T-cell (primary cell): ENCODE results near the gene TMEM200C. TPM values are rescaled to one million over a fixed set of nuclear protein-coding genes. Genes with fewer than 3 reads are reported as not detected.

Source experiments
- ATAC-seq, 4 experiments: fragments of 200-7000 bp in 3 of 4; fragments of 150-1000 bp in 1 of 4; cut with Tn5 transposase; replicated peaks in 1 of 4; 1 replicate in 3 of 4; 2 replicates in 1 of 4; pipeline ENCODE4 v1.10.0; 2021; ENCODE audit warnings: moderate library complexity in 3 of 4, mild to moderate bottlenecking in 2 of 4, moderate number of reproducible peaks in 1 of 4
- CTCF ChIA-PET, 2 donors: fragments of 300-600 bp; sonication (Branson Sonifier 250); formaldehyde crosslinking; loops; one replicate each; lab custom pipeline; 2022; ENCODE audit warnings: antibody characterized with exemption in 2 of 2; lab: Charles Lee
- POLR2A ChIA-PET, 2 donors: fragments of 300-600 bp; sonication (Branson Sonifier 250); formaldehyde crosslinking; loops; one replicate each; lab custom pipeline; 2022; ENCODE audit warnings: antibody characterized with exemption in 2 of 2; lab: Charles Lee
- DNase-seq, 35 experiments: peaks; one replicate each; pipeline versions ENCODE4 v3.0.0 to v3.0.0-alpha.2; 2013 to 2023
- H3K27ac ChIP-seq: one replicate; pipeline ENCODE4 v1.5.1; 2013; ENCODE audit warnings: low read length
- H3K27me3 ChIP-seq, 2 experiments: replicated peaks in 1 of 2; 1 replicate in 1 of 2; 2 replicates in 1 of 2; pipeline versions ENCODE4 v1.6.1 to v1.7.0; 2013; ENCODE audit warnings: low read length in 1 of 2, mixed read lengths in 1 of 2; ENCODE audit not compliant: control insufficient read depth in 2 of 2, insufficient read depth in 2 of 2; ENCODE audit errors: extremely low read depth in 1 of 2
- H3K36me3 ChIP-seq, 2 donors: 1 replicate in 1 of 2; 2 replicates in 1 of 2; pipeline versions ENCODE4 v1.6.1 to v1.7.0; 2013; ENCODE audit warnings: low read length in 1 of 2; ENCODE audit not compliant: control insufficient read depth in 2 of 2, insufficient read depth in 1 of 2; ENCODE audit errors: extremely low read depth in 1 of 2
- H3K4me1 ChIP-seq, 2 experiments: 1 replicate in 1 of 2; 2 replicates in 1 of 2; pipeline versions ENCODE4 v1.6.1 to v1.7.0; 2013; ENCODE audit warnings: low read length in 2 of 2, mixed read lengths in 1 of 2; ENCODE audit not compliant: insufficient read depth in 2 of 2, control insufficient read depth in 1 of 2; ENCODE audit errors: extremely low read depth in 1 of 2
- H3K4me3 ChIP-seq, 2 donors: 1 replicate in 1 of 2; 2 replicates in 1 of 2; pipeline versions ENCODE4 v1.5.1 to v1.7.0; 2013; ENCODE audit warnings: mild to moderate bottlenecking in 2 of 2, low read length in 1 of 2, moderate library complexity in 1 of 2; ENCODE audit not compliant: control insufficient read depth in 1 of 2; ENCODE audit errors: extremely low read depth in 1 of 2
- H3K9me3 ChIP-seq: 2 replicates; pipeline ENCODE4 v1.7.0; 2013
- H3K27ac Mint-ChIP-seq, 2 donors: one replicate each; pipeline ENCODE4 v1.8.0; 2020 to 2021; ENCODE audit warnings: mild to moderate bottlenecking in 2 of 2, mixed read lengths in 2 of 2
- H3K27me3 Mint-ChIP-seq, 2 donors: one replicate each; pipeline ENCODE4 v1.8.0; 2021 to 2022; ENCODE audit warnings: mixed read lengths in 2 of 2
- H3K36me3 Mint-ChIP-seq: one replicate; pipeline ENCODE4 v1.8.0; 2021; ENCODE audit warnings: mixed read lengths
- H3K4me1 Mint-ChIP-seq, 3 donors: one replicate each; pipeline ENCODE4 v1.8.0; 2020 to 2022; ENCODE audit warnings: mixed read lengths in 3 of 3, mild to moderate bottlenecking in 1 of 3
- H3K4me3 Mint-ChIP-seq, 3 donors: one replicate each; pipeline ENCODE4 v1.8.0; 2020 to 2022; ENCODE audit warnings: mild to moderate bottlenecking in 3 of 3, mixed read lengths in 3 of 3, moderate library complexity in 3 of 3
- H3K9me3 Mint-ChIP-seq, 3 donors: one replicate each; pipeline ENCODE4 v1.8.0; 2020 to 2022; ENCODE audit warnings: mixed read lengths in 3 of 3
- WGBS: methylation state at CpG from one replicate; pipeline ENCODE4 v1.1.5; 2013; ENCODE audit warnings: missing lambda C conversion rate; ENCODE audit not compliant: insufficient coverage; 5-methylcytosine and 5-hydroxymethylcytosine counted together
- total RNA-seq, 35 experiments: library from RNA in 6 of 35; stranded (reverse) in 6 of 35; fragments of 120-200 nt in 1 of 35; gene quantifications; one replicate each; pipeline versions ENCODE4 v1.2.1 to v1.2.4 and lab custom pipeline; 2013 to 2026

Gene TMEM200C
- total RNA-seq, 5 donors from 2014 or later (not counting 1 experiment from before 2014, with no cell fraction given), result not detected

DNA sequence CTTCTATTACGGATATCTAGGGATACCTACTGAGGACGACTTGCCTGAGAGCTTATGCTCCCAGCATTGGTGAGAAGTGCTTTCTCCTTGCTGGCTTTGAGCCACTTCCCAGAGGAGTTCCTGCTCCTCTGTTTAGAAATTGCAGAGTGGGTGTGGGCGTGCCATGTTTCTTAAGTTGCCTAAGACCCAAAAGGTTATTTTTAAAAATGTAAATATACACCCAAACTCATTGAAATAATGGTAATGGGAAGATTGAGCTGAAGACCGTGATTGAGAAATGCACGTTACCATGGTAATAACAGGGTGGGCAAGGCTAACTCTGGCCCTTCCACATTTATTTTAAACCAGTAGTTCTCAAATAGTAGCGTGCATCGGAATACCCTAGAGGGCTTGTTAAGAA is 17.2 kb upstream of the TMEM200C start:
- ChIA-PET POLR2A (no interaction called here), CTCF (no interaction called here)

DNA sequence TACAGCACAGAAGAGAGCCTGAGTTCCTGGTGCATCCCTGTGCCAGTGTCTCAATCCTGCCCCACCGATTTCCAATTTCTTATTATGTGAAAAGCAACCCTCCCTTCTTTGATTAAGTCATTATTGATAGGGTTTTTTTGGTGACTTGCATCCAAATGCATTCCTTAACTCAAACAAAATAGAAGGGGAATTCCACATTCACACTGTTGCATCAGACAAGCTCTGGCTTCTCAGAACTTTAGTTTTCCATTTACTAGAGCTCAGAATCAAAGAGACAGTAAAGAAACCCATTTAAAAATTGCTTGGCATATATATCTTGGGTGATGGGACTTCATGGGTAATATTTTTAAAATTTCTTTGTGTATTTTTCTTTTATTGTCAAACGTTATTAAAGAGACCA is 13.8 kb upstream of the TMEM200C start:
- Histone ChIP-seq H3K9me3 (no peaks in the 10 kb centered on the region), H3K27me3 (peaks cover 0 to 8% of the 10 kb centered on the region in 2 experiments), H3K27ac (no peak overlapping the region), H3K4me3 (no peak overlapping the region), H3K36me3 (no peaks in the 10 kb centered on the region), H3K4me1 (no peaks in the 10 kb centered on the region)
- Mint-ChIP-seq H3K27me3 (peaks cover 9 to 25% of the 10 kb centered on the region in 2 donors), H3K36me3 (no peaks in the 10 kb centered on the region), H3K4me1 (no peaks in the 10 kb centered on the region), H3K4me3 (no peak overlapping the region), H3K9me3 (peaks cover 0 to 4% (median 0%) of the 10 kb centered on the region in 3 donors), H3K27ac (no peak overlapping the region)
- ChIA-PET POLR2A (interaction anchor here in 1 of 2 donors (0.6 kb wide), 1 partner anchor 23 kb away, joined by 4 read pairs; no protein-coding TSS in a partner anchor), CTCF (no interaction called here)
- WGBS, result no CpG with 5 or more reads among the region's 2 CpGs
- no peak for DNase-seq
- ATAC-seq, result no peak

More for the DNA sequence above, 17.2 kb upstream of the TMEM200C start:
- Mint-ChIP-seq H3K36me3 (no peaks in the 10 kb centered on the region), H3K27ac (no peak overlapping the region), H3K27me3 (peaks cover 0 to 10% of the 10 kb centered on the region in 2 donors), H3K4me3 (no peak overlapping the region), H3K4me1 (no peaks in the 10 kb centered on the region), H3K9me3 (no peaks in the 10 kb centered on the region)
- H3K27me3 ChIP-seq, result no peaks in the 10 kb centered on the region
- no peaks in the 10 kb centered on the region for H3K36me3 ChIP-seq
- no peaks in the 10 kb centered on the region for H3K9me3 ChIP-seq
- H3K27ac ChIP-seq, result no peak overlapping the region
- no peak overlapping the region for H3K4me3 ChIP-seq
- DNase-seq (no peak), ATAC-seq (no peak)
- no peaks in the 10 kb centered on the region for H3K4me1 ChIP-seq
- WGBS, result 38% methylated on average over 2 of the region's 7 CpGs

DNA sequence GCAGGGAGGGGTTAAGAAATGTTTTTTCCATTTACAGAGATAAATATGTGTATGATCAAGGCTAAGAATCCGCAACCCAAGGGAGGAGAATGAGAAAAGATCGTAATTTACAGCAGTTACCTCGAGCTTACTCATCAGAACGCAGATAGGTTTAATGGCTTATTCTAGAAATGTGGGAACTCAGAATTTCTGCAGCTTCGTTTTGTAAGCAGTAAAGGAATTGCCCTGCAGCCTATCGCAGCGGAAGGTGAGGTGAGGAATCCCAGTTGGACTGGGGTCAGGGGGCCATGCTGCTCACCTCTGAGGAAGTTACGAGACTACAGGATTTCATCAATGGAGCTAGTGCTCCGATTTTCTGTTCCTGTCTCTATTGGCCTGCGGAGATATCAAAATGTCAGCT is 8.1 kb upstream of the TMEM200C start:
- CTCF ChIA-PET, result interaction anchor here in 1 of 2 donors (1.4 kb wide), 1 partner anchor 9 kb away, joined by 6 read pairs; no protein-coding TSS in a partner anchor
- DNase-seq, result no peak
- H3K27ac Mint-ChIP-seq, result no peak overlapping the region

DNA sequence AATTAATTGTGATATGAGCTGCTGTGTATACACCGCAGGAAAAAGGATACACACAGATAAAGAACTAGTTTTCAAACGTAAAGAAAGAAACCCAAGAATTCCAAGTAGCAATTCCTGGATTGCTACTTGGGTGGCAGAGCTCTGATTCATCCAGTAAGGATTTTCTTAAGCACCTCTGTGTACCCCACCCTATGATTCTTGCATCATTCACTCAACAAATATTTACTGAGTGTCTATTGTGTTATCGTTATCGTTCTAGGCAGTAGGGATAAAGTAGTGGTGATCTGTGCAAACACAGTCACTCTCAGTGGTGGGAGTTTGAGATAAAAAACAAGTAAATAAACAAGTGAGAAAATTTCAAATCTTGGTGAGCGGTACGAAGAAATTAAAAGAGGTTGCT is 4.9 kb upstream of the TMEM200C start:
- DNase-seq (no peak), ATAC-seq (no peak)
- Histone ChIP-seq H3K36me3 (no peaks in the 10 kb centered on the region), H3K4me1 (peaks cover 0 to 2% of the 10 kb centered on the region in 2 experiments), H3K4me3 (no peak overlapping the region), H3K9me3 (no peaks in the 10 kb centered on the region), H3K27ac (no peak overlapping the region), H3K27me3 (peaks cover 10 to 17% of the 10 kb centered on the region in 2 experiments)
- peaks cover 48 to 73% of the 10 kb centered on the region in 2 donors for H3K27me3 Mint-ChIP-seq
- peaks cover 2 to 5% (median 5%) of the 10 kb centered on the region in 3 donors for H3K4me1 Mint-ChIP-seq
- ChIA-PET CTCF (interaction anchor here in 1 of 2 donors (0.8 kb wide), 1 partner anchor 12 kb away, joined by 3 read pairs; no protein-coding TSS in a partner anchor), POLR2A (no interaction called here)
- H3K9me3 Mint-ChIP-seq, result peaks cover 0 to 4% (median 0%) of the 10 kb centered on the region in 3 donors
- H3K36me3 Mint-ChIP-seq, result no peaks in the 10 kb centered on the region
- no peak overlapping the region for H3K27ac Mint-ChIP-seq
- 95% methylated on average over 2 of the region's 6 CpGs for WGBS
- H3K4me3 Mint-ChIP-seq, result no peak overlapping the region

More for the DNA sequence above, 8.1 kb upstream of the TMEM200C start:
- no peaks in the 10 kb centered on the region for H3K4me1 ChIP-seq
- no peak overlapping the region for H3K4me3 Mint-ChIP-seq
- no peaks in the 10 kb centered on the region for H3K36me3 Mint-ChIP-seq
- no peak overlapping the region for H3K4me3 ChIP-seq
- WGBS, result 83% methylated on average over 8 of the region's 10 CpGs
- H3K9me3 Mint-ChIP-seq, result peaks cover 0 to 4% (median 0%) of the 10 kb centered on the region in 3 donors
- H3K27me3 ChIP-seq, result peaks cover 0 to 17% of the 10 kb centered on the region in 2 experiments
- POLR2A ChIA-PET, result no interaction called here
- no peaks in the 10 kb centered on the region for H3K36me3 ChIP-seq
- peaks cover 36 to 59% of the 10 kb centered on the region in 2 donors for H3K27me3 Mint-ChIP-seq
- H3K4me1 Mint-ChIP-seq, result no peaks in the 10 kb centered on the region
- no peak overlapping the region for H3K27ac ChIP-seq
- H3K9me3 ChIP-seq, result no peaks in the 10 kb centered on the region
- no peak for ATAC-seq

DNA sequence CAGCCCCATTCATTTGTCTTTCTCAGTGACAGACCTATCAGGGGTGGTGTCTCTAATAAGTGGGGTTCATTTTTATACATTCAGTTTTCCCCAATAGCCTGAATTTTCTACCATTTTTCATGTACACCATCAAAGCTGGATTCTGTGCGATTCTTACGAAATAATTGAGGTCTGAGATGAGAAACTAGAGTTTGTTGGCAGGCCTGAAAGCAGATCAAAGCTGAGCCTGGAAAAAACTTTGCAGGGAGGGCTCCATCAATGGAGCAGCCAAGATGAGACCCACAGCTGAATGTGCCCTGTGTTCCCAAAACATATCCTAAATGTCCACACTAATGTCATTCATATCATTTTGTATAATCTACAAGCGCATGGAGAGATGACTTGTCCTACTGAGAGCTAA is 4.5 kb upstream of the TMEM200C start:
- 83% methylated on average over 2 of the region's 3 CpGs for WGBS
- DNase-seq, result no peak
- Histone ChIP-seq H3K36me3 (no peaks in the 10 kb centered on the region), H3K9me3 (no peaks in the 10 kb centered on the region), H3K4me3 (no peak overlapping the region), H3K4me1 (peaks cover 0 to 3% of the 10 kb centered on the region in 2 experiments), H3K27ac (no peak overlapping the region), H3K27me3 (peaks cover 12 to 17% of the 10 kb centered on the region in 2 experiments)
- Mint-ChIP-seq H3K4me1 (peaks cover 2 to 5% (median 5%) of the 10 kb centered on the region in 3 donors), H3K4me3 (no peak overlapping the region), H3K27ac (no peak overlapping the region), H3K36me3 (no peaks in the 10 kb centered on the region), H3K27me3 (peaks cover 47 to 70% of the 10 kb centered on the region in 2 donors), H3K9me3 (peaks cover 0 to 3% (median 0%) of the 10 kb centered on the region in 3 donors)
- no peak for ATAC-seq
- POLR2A ChIA-PET, result no interaction called here
- CTCF ChIA-PET, result interaction anchor here in 1 of 2 donors (0.8 kb wide), 1 partner anchor 11 kb away, joined by 3 read pairs; no protein-coding TSS in a partner anchor

DNA sequence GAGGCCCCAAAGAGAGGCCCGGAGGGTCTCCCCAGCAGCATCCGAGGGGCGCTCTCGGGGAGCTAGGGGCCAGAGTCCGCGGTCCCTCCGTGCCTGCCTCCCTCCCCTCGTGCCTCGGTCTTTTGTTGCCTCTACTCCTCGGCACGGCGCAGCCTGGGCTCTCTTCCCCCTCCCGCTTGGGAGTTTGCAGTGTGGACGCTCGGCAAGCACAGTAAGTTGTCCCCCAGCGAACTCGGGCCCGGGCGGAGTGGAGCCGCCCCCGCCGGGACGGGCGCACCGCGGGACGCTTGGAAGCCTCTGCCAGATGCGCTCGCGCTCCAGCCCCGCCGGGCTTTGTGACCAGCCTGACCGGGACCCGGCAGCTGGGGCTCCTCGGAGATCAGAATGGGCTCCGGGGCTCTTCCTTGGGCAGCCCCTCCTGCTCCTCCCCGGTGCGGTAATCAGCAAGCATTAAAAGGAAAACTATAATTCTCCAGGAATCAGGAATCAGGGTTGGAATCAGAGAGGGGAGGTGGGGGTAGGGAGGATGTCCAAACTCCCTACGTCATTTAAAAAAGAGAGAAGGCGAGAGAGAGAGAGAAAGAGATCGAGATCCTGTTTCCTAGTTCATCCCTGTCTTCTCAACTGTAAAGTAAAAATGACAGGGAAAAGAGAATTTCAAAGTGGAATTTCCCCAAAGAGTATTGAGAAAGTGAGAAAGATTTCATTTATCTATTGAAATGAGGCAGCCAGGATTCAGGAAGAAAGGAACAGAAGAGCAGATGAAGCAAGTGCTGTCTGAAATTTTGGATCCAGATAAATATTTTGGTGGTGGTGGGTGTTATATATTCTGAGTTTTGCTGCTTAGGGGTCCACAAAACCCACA is 786 bp upstream of the TMEM200C start:
- Mint-ChIP-seq H3K27ac (peak overlapping the region in 1 of 2 donors; percentile 40), H3K36me3 (no peaks in the 10 kb centered on the region), H3K4me3 (peak overlapping the region in 2 of 3 donors; percentile 22 to 63), H3K4me1 (peaks cover 11 to 12% (median 12%) of the 10 kb centered on the region in 3 donors), H3K27me3 (peaks cover 71 to 80% of the 10 kb centered on the region in 2 donors), H3K9me3 (no peaks in the 10 kb centered on the region)
- no peak for DNase-seq
- 3% methylated on average over 34 of the region's 41 CpGs for WGBS
- CTCF ChIA-PET, result no interaction called here
- peaks cover 27 to 31% of the 10 kb centered on the region in 2 experiments for H3K27me3 ChIP-seq
- H3K27ac ChIP-seq, result no peak overlapping the region
- peak overlapping the region in 1 of 2 donors; percentile 4 for H3K4me3 ChIP-seq
- ATAC-seq, result peak in 1 of 4 experiments; percentile 13
- H3K36me3 ChIP-seq, result no peaks in the 10 kb centered on the region
- no peaks in the 10 kb centered on the region for H3K9me3 ChIP-seq
- peaks cover 0 to 15% of the 10 kb centered on the region in 2 experiments for H3K4me1 ChIP-seq
- POLR2A ChIA-PET, result no interaction called here
